ENCODE results near the gene ULK1. TPM values are rescaled to one million over a fixed set of nuclear protein-coding genes. Genes with fewer than 3 reads are reported as not detected.

The ULK1 gene
- total and polyA plus RNA-seq, 8 donors = 23.3 to 106 (median 54.2) TPM

DNA sequence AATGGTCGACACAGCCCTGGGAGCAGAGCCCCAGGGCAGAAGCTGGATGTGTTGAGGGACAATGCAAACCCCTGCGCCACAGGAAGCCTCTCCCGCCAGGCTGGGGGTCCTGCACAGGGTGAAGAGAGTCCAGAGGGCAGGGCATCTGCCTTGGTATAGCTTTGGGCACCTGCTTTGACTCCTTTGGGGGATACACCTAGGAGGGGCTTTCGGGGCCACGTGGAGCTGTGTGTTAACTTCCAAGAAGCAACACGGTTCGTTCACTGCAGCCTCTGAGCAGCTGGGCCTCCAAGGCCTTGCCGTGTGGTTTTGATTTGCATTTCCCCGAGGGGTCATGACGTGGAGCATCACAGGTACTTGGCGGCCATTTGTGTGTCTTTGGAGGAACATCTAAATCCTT, 28.8 kb downstream of the ULK1 start:
- TF ChIP-seq, protein P1, sequence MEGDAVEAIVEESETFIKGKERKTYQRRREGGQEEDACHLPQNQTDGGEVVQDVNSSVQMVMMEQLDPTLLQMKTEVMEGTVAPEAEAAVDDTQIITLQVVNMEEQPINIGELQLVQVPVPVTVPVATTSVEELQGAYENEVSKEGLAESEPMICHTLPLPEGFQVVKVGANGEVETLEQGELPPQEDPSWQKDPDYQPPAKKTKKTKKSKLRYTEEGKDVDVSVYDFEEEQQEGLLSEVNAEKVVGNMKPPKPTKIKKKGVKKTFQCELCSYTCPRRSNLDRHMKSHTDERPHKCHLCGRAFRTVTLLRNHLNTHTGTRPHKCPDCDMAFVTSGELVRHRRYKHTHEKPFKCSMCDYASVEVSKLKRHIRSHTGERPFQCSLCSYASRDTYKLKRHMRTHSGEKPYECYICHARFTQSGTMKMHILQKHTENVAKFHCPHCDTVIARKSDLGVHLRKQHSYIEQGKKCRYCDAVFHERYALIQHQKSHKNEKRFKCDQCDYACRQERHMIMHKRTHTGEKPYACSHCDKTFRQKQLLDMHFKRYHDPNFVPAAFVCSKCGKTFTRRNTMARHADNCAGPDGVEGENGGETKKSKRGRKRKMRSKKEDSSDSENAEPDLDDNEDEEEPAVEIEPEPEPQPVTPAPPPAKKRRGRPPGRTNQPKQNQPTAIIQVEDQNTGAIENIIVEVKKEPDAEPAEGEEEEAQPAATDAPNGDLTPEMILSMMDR (IDR thresholded peaks at IDR 0.05) = no peak
- no peak for ATAC-seq
- Histone ChIP-seq H3K4me1 (no peaks in the 10 kb centered on the region), H3K36me3 (peaks cover 0 to 30% (median 27%) of the 10 kb centered on the region in 3 donors), H3K9me3 (no peaks in the 10 kb centered on the region), H3K27ac (no peak overlapping the region), H3K27me3 (no peaks in the 10 kb centered on the region), H3K4me3 (no peak overlapping the region)
- WGBS, 2 donors = 84 to 85% methylated on average over 11 of the region's 11 CpGs
- no peak for FAIRE-seq
- intact Hi-C loops (cut with DNase I) = no loop called here
- DNase-seq = peak in 1 of 6 donors; percentile 21

DNA sequence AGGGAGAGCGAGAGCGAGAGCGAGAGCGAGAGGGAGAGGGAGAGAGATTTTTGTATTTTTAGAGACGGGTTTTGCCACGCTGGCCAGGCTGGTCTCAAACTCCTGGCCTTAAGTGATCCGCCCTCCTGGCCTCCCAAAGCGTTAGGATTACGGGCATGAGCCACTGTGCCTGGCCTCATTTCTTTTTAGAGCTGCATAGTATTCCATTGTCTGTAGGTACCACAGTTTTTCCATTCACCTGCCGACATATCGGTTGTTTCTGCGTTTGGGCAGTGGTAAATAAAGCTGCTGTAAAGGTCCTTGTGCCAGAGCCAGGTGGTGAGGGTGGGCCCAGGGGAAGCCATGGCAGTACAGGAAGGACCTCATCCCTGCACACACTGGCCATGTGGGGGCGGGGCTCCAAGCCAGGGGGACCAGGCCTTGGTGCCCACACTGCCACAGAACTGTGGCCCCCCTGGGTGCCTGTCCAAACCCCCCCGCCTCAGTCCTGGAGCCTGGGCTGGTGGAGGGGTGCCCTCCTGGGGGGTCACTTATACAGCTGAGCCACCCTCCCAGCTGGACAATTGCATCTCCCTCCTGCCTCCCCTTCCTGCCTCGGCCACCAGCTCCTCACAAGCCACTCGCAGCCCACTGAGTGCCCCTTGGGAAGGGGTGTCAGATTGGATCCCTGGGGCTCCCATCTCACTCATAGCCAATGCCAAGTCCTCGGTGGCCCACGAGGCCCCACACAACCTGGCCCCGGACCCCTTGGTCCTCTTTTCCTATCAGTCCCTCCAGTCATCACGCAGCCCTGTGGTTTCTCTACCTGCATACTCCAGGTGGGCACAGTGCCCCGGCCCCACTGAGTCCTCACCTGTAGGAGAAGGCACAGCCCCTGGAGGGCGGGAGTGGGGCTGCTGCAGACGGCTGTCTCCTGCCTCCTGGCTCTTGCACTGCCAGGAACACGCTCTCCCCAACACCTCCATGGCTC, 33.0 kb downstream of the ULK1 start:
- H3K27me3 ChIP-seq = no peaks in the 10 kb centered on the region
- no peak overlapping the region for H3K4me3 ChIP-seq
- TF ChIP-seq, protein P1 (IDR thresholded peaks at IDR 0.05) = no peak
- no peak overlapping the region for H3K27ac ChIP-seq
- intact Hi-C loops (cut with DNase I) = no loop called here
- H3K36me3 ChIP-seq = peaks cover 3 to 5% (median 4%) of the 10 kb centered on the region in 3 donors
- ATAC-seq = no peak
- DNase-seq = peak in 3 of 6 donors; percentile 27 to 81 (median 69)
- H3K9me3 ChIP-seq = no peaks in the 10 kb centered on the region
- 77 to 95% methylated on average over 23 to 24 of the region's 24 CpGs for WGBS, 2 donors
- peaks cover 0 to 3% (median 0%) of the 10 kb centered on the region in 3 donors for H3K4me1 ChIP-seq
- no peak for FAIRE-seq

DNA sequence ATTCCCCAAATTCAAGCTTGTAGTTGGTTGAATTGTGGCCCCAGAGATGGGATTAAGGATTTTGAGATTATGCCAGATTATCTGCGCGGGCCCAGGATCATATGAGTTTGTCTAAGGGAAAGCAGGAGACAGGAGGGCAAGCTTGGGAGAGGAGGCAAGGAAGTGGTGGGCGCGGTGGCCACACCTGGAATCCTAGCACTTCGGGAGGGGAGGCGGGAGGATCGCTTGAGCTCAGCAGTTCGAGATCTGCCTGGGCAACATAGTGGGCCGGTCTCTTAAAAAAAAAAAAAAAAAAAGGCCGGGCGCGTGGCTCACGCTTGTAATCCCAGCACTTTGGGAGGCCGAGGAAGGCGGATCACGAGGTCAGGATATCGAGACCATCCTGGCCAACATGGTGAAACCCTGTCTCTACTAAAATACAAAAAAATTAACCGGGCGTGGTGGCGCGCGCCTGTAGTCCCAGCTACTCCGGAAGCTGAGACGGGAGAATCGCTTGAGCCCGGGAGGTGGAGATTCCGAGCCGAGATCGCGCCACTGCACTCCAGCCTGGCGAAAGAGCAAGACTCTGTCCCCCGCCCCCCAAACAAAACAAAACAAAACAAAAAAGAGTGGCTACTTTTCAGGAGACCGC, 33.8 kb downstream of the ULK1 start:
- peaks cover 3 to 12% (median 11%) of the 10 kb centered on the region in 3 donors for H3K36me3 ChIP-seq
- intact Hi-C loops (cut with DNase I) = no loop called here
- FAIRE-seq = no peak

DNA sequence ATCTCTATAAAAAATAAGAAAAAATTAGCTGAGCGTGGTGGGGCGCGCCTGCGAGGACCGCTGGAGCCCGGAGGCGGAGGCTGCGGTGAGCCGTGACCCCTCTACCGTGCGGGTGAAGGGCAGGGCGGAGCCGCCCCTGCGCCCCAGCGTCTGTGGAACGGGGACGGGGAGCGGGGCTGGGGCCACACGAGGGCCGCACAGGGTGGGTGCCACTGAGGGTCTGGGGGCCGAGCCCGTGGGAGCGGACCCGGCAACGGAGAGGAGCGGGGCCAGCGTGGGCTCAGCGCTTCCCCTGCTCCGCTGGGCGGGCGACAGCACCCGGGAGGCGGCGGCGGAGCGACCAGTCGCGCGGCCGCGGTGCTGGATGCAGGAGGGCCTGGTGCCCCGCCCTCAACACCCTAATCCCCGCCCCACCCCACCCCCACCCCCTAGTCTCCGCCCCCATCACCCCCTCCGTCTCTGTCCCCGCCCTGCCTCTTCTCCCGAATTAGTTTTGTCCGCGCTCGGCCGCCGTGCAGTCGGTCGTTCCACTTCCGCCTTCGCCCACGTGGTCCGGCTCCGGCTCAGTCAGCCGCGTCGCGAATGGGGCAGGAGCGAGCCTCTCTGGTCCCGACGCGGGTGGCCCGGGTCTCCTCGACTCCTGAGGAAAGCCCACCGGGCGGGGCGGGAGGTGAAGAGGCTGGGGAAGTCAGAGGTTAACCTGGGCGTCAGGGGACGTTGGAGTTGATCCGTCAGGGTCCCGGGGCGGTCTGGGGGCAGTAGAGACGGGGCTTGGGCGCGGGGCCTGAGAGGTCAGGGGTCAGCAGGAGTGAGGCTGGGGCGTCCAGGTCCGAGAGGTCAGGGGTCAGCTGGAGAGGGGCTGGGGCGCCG, 34.5 kb downstream of the ULK1 start, which contains the start of gene PUS1:
Gene PUS1, plus strand, starts transcription at position 566 of the 870 bp plus-strand sequence. CDS start 447 bp downstream, outside the sequence.
- peaks cover 3 to 18% (median 13%) of the 10 kb centered on the region in 3 donors for H3K36me3 ChIP-seq
- H3K27ac ChIP-seq = peak within 1 kb of the TSS; percentile 22 to 76 (median 68)
- FAIRE-seq = no peak
- peak; percentile 89 to 95 (median 92) for ATAC-seq
- WGBS, 2 donors = 0 to 1% methylated on average over 64 to 84 of the region's 84 CpGs
- TF ChIP-seq, protein P1 (IDR thresholded peaks at IDR 0.05) = no peak
- no peaks in the 10 kb centered on the region for H3K27me3 ChIP-seq
- H3K4me3 ChIP-seq = peak within 1 kb of the TSS; percentile 64 to 84 (median 76)
- DNase-seq = peak; percentile 93 to 98 (median 94)
- no peaks in the 10 kb centered on the region for H3K9me3 ChIP-seq
- peaks cover 0 to 3% (median 0%) of the 10 kb centered on the region in 3 donors for H3K4me1 ChIP-seq
- intact Hi-C loops (cut with DNase I) = no loop called here

More for the DNA sequence above, 33.8 kb downstream of the ULK1 start:
- 49 to 50% methylated on average over 31 to 33 of the region's 33 CpGs for WGBS, 2 donors
- TF ChIP-seq, protein P1 (IDR thresholded peaks at IDR 0.05) = no peak
- Histone ChIP-seq H3K4me3 (peak overlapping the region; percentile 61 to 84 (median 67)), H3K27me3 (no peaks in the 10 kb centered on the region), H3K4me1 (peaks cover 0 to 3% (median 0%) of the 10 kb centered on the region in 3 donors), H3K9me3 (no peaks in the 10 kb centered on the region), H3K27ac (peak overlapping the region; percentile 22 to 76 (median 68))
- DNase-seq = no peak
- ATAC-seq = no peak

Data from pancreas (tissue), 10 donors.